Activated CD8-positive, alpha-beta memory T cell treated with anti-CD3 and anti-CD28 coated beads for 4 hours (primary cell): ENCODE data around the gene CD200.
A peak's percentile ranks its signal among the peaks of the same experiment; 100 is the strongest.

Experiments used
- DNase-seq, 2 donors: peaks; one replicate each; pipeline ENCODE4 v3.0.0-alpha.2; 2020; ENCODE audit warnings: low read depth in 2 of 2

The CD200 gene, protein sequence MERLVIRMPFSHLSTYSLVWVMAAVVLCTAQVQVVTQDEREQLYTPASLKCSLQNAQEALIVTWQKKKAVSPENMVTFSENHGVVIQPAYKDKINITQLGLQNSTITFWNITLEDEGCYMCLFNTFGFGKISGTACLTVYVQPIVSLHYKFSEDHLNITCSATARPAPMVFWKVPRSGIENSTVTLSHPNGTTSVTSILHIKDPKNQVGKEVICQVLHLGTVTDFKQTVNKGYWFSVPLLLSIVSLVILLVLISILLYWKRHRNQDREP

DNA sequence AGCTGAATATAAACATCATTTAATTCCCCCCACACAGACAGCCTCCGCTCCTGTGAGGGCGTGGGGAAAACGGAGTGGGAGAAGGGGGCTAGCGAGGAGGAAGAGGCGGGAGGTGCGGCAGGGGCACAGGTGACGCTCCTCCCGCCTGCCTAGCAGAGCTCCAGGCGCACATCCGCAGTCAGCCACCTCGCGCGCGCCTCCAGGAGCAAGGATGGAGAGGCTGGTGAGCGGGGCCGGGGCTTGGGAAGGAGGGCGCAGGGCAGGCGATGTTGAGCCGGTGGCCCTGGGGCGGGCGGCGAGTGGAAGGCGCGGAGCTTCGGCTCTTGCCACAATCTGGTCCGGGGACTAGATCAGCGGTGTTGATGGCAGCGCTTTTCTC is at the start of gene CD200:
CD200 (plus strand) TSS at position 155 of the 379 bp plus-strand sequence; CDS start at position 212, 57 bp downstream.
- peak in 1 of 2 donors; percentile 22 for DNase-seq

DNA sequence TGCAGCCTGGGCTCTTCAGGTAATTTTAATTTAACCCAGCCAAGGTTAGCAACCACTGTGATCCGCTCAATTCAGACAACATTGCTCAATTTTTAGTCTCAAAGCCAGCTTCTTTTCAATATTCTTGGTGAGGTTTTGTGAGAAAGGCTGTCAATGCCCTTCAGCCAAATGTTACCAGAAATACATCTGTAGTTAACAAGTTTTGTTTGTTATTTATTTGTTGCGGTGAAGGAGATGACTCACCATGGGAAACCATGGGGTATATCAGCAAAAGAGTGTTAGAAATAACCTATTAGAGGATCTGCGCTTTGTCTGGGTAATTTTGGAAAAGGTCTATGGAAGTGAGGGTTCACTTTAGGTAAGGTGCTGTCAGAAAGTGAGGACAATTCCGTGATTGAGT is 43.9 kb upstream of the CD200 start:
- DNase-seq = no peak

DNA sequence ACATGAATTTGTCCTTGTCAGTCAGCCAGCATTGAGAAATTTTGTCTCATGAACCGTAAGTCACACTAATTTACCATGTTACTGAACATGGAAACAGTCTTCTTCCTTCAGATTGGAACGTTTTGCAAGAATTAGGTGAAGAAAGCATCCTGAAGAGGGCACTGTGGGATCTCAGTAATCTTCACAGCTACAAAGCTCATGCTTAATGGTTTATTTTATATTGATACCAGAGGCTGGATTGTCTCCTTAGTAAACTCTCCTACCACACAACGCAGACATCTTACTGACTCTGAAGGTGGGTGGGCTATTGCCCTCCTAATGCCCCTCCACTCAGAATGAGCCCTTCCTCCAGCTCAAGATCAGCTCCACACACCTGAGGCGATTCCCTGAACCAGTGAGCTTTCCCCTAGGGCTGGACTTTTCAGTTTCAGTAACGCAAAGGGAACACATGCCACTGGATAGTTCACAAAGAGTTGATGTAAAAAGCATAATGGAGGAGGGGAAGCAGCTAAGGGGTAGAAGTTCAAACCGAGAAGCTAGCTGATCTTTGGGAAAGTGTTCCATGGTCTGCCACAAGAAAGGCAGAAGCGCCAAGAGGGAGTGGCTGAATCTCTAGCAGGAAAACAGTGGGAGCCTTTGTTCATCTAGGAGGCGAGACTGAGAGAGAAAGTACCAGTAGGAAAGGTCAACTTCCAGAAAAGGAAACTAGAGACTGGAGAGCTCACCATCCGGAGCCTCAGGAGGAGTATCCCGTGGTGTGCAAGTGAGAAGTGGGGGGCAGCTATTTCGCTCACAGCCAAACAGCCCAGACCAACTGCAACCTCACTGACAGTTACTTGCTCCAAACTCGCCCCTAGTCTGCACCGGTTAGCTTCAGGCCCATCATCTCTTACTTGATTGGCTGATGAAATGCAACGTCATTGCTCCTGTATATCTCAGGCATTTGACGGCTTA is 39.3 kb upstream of the CD200 start, which contains the start of gene SLC9C1:
SLC9C1 (minus strand) TSS at position 849 of the 954 bp plus-strand sequence. CDS start 7,425 bp downstream, outside the sequence.
- DNase-seq = no peak

DNA sequence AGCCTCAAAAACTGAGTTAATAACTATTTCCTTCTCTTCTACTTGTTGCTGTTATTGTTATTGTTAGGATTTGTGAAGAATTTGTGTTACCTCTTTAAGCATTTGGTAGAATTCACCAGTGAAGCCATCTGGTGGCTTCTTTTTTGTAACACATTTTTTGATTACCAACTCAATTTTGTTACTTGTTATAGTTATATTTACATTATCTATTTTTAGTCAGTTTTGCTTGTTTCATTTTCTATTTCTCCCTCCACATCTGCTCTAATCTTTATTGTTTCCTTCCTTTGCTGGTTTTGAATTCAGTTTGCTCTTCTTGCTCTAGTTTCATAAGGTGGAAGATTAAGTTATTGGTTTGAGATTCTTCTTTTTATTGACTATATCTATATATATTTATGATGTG is 35.2 kb upstream of the CD200 start:
- no peak for DNase-seq

DNA sequence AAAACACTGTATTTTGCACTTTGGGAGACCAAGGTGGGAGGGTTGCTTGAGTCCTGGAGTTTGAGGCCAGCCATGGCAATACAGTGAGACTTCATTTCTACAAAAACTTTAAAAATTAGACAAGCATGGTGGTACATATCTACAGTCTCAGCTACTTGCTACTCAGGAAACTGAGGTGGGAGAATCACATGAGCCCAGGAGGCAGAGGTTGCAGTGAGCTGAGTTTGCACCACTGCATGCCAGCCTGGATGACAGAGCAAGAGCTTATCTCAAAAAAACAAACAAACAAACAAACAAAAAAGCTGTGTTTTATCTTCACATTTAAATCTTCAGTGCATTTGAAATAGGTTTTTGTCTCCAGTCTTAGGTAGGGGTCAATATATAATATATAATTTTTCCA is 34.2 kb upstream of the CD200 start:
- DNase-seq = no peak

DNA sequence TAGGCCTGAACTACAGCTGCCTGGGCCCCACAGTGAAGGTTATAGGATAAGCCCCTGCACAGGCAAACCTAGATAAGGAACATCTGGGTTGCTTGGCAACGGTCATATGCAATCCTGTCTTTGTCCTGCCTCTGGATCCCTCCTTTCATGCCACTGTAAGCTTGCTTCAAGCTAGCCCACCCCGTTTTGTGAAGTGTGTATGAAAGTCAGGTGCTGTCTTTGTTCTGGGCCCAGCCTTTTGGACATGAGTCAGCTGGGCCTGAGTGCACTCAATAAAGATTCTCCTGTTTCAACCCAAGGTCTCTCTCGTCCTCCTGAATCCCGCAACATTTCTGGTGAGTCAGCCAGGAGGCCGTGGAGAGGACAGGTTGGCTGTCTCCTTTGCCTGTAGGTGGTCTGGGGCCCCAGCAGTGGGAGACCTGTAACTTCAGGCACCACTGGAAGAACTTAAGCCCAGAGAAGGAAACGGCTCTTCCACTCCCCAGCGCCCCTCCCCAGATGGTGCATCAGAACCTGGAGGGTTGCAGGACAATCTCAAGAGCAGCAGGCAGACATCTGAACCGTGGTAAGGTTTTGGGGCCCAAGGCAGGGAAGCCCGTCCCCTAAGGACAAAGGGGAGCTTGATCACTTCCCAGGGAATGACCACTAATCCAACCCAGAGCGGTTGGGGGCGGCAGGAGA is 30.7 kb upstream of the CD200 start:
- no peak for DNase-seq

DNA sequence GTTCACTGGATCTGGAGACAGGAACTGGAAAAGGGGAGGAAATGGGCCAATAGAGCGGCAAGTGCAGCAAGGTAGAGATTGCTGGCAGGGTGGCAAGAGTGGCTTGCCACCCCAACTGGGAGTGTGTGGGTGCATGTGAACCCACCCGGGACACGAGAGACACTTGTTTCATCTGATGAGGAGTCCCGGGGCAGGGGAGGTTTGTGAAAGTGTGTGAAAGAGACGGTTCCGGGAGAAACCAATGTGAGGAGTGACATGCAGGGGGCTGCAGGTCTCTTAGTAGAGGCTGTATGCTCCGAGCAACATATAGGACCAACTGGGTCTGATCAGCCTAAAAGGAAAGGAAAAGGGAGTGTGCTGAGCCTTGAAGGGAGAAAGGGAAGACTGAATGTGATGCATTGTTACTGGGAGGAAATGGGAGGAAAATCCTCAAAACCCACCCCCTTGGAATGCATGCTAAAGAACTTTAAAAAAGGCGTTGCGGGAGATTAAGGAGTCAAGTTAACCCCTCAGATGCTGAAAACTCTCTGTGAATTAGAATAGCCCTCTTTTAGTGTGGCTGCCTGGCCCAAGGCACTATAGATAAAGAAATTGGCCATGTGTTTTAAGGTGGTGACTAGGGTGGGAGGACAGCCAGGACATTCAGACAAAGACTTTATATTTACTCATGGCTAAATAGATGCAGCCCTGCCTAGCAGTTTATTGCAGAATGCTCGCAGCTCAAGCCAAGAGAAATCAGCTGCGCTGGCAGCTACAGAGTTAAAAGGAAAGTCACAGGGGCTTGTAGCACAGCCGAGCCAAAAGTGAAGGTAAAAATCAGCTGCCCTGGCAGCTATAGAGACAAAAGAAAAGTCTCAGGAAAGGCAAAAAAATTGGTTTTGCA is 29.8 kb upstream of the CD200 start:
- no peak for DNase-seq

DNA sequence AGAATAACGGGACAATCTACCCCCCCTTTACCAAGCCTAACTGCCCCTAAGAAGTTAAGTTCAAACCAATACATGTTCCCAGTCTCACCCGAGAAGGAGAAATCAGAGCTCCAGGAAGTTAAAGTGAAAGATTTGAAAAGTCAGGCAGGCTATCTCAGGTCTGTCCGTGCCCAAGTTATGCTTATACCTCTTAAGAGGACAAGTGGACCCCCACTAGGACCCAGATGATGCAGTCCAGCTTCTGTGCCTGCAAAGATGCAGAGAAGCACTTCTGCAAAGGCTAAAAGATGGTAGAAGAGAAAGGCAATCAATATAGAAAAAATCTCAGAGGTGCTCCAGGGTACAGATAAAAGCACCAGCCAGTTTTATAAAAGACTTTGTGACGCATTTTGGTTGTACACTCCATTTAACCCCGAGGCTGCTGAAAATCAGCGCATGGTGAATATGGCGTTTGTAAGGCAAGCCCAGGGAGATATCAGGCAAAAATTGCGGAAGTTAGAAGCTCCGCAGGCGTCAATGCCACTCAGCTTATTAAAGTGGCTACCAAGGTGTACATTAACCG is 29.1 kb upstream of the CD200 start:
- DNase-seq = no peak

DNA sequence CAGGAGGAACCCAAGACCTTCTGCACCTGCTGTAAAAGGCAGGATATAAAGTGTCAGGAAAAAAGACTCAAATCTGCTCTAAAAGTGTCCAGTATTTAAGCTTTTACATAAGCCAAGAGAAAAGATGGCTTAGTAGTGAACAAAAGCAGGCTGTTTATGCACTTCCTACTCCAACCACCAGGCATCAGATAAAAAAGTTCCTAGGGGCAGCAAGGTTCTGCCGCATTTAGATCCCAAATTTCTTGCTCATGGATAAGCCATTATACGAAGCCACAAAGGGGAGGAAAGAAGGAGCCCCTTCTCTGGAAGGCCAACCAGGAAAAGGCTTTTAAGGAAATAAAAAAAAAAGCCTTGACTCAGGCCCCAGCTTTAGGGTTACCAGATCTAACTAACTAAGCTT is 28.3 kb upstream of the CD200 start:
- DNase-seq = no peak

DNA sequence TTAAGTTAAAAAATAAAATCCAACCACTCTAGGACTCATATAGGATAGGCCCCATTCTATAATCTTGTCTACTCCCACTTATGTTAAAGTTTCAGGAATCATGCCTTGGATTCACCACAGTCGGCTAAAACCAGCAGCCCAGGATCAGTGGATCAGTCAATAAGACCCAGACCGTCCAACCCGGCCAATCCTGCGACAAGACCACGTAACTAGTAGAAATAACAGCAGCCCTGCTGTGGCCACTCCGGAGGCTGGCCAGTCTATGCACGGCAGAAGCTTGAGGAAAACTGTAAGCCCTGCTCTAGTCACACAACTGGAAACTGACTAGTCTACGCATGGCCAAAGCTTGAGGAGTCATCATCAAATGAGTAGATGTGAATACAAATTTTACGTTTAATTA is 26.1 kb upstream of the CD200 start:
- DNase-seq = no peak

DNA sequence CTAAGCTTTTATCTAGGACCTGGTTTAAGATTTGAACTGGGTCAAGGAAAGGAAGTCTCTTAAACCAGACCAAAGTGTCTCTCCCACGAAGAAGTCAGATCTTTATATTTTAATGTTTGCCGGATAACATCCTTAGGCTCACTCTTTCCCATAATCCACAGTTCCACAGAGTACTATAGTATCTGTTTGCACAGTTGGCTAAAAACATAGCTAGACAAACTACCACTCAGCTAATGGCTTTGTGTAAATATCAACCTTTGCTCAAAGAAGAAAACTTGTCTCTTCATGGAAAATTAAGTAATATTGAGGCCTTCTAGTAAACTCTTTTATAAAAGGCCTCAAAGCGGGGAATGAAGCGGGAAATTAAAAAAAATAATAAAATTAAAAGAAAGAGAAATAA is 25.4 kb upstream of the CD200 start:
- no peak for DNase-seq

DNA sequence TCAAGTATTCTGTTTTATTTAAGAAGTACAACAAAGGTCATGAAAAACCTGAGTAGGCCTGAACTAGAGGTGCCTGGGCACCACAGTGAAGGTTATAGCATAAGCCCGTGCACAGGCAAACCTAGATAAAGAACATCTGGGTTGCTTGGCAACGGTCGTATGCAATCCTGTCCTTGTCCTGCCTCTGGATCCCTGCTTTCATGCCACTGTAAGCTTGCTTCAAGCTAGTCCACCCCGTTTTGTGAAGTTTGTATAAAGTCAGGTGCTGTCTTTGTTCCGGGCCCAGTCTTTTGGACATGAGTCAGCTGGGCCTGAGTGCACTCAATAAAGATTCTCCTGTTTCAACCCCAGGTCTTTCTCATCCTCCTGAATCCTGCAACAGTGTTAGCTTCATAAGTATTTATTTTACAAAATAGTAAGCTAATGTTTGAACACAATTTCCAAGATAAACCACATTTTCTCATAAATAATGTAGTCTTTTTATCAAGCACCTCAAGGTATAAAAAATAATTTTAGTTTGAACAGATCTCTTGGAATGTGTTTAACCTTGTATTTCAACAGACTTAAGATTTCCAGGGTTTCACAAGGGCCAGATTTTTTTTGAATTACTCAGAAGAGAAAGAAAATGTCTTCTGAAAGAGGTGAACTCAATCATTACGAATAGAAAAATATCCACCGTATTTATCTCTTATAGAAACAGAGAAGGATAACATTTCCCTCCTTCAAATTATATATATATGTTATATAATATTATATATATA is 24.6 kb upstream of the CD200 start:
- no peak for DNase-seq

DNA sequence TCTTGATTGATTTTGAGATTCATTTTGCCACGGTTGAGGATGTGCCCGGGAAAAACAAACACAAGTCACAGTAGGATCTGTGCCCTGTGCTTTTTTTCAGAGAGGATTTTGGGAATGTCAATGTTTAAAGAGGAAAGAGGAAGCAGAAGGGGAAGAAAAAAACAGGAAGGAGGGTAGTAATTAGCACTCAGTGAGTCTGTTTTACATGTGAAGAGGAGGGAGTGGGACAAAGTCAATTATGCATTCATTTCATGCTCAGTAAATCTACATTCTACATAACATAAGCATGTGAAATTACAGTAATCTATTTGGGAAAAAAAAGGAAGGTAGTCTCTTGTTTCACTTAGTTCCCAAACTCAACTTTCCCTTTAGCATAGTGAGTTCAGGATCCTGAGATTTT is 18.3 kb upstream of the CD200 start:
- no peak for DNase-seq

DNA sequence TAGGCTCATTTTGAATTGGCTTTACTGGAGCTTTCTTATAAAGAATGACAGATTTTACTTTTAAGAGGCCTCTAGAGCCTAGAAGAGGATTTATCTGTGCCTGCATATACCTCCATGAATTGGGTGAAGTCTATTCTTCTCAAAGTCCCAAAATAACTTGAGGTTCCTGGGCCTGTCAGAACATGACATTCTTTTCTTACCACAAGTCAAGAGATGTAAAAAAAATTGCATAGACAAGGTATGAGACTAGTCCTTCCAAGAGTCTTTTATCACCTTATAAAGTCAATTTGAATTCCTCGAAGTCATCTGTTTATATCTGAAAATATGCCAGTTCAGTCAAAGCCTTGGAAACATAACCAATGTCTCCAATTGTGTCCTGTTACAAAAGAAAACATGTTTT is 17.2 kb upstream of the CD200 start:
- DNase-seq = no peak

DNA sequence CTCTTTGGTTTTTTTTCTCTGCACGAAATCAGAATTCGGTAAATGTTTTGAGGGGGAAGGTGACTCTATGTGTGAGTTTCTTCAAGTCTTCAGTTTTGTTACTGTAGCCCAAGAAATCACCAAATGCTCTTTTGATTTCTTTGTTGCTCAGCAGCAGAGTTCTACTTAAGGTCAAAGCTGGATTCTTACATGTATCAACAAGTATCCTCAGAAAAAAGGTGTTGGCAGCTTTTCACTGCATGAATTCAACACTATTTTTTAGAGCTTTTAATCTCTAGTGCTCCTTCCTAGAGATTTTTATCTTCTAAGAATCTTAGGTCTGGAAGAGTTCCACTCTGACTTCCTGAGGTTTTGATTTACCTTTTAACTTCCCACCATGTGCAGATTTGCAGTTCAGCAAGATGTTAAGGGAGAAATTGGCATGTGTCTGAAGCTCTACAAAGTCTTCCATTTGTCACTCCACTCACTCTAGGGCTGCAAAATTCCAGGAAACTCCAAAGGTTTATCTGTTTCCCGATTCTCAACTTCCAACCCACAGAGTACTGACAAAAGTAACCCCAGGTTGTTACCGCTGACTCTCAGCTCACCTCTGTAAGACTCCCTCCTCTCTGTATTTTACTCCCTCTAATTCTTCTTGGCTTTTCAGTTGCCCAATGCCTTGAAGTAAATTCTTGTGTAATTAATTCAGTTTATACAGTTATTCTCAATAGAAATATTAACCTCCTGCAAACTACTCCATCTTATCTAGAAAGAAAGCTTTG is 13.3 kb upstream of the CD200 start:
- DNase-seq = no peak

DNA sequence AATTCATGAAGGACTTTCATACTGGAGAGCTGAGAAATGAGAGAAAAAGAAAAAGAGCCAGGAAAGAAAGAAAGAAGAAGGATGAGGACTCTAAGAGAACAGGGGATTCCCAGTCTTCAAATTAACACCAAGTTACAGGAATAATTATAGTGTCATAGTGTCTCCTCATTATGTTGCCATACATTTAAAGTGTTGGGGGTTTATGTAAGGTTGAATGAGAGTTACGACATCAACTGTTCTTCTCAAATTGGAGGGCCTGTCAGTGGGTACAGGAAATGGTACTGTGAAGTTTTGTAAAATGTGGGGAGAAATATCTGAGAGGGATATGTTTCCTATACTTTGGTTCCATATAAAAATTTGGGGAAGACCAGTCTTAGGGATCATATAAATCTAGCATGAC is 12.3 kb upstream of the CD200 start:
- no peak for DNase-seq

DNA sequence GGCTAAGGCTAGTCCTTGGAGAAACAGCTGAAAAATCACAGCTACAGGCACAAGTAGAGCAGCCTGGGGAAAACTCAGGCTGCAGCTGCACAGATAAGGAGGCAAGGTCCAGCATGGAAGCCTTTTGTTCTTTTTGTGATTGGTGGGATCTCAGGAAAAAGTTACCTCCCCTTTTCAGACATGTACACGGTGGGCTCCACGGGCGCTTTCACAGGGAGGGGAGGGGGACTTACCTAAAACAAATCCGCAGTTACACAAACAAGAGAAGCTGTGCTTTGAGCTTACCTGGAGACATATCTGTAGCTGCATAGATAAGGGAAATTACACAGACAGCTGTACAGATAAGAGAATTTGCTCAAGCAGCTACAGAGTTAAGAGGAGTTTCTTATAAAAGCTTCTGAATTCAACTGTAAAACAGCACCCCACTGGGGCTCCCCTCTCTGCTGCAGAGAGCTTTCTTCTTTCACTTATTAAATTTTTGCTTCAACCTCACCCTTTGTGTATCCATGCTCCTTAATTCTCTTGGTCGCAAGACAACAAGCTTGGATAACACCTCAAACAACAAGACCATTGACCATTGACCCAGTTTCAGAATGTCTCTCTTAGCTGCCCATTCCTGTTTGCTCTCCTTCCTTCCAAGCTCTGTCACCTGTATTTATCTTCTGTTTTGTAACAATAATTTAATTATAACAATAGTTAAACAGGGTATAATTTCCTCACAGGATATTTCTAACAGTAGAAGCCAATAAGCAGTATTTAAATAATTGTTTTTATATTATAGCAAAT is 10.9 kb upstream of the CD200 start:
- no peak for DNase-seq

DNA sequence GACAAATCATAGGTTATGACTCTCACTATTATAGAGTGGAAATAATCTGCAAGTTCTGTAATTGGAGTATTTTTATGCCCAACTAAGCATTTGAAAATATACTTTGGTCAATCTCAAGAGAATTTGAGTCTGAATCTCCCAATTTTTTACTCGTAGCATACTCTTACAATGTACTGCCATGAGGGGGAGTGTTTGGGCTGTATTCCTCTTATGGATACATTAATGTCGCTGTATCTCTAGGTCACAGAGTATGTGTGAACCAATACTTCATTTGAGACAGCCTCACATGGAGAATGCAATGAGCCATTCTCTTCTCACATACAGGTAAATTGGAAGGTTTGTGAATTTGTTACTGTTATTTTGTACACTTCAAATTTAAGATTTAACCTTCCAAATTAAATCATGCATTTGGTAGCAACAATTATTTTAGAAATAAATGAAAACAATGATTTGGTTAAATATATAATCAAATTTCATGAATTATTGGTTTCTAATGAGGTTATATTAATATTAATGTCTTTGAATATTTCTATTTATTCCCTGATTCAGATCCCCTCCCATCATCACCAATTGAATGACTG is 5.5 kb upstream of the CD200 start:
- DNase-seq = no peak
